Fibroblast of the aortic adventitia (primary cell): ENCODE data around the gene FXYD5. TPM values are rescaled to one million over a fixed set of nuclear protein-coding genes. Genes with fewer than 3 reads are reported as not detected.
"Not testable (repeated sequence)": the region's sequence is repeated elsewhere in the genome, so short reads cannot be mapped to it uniquely, and the experiment has no call there.

Experiments
- DNase-seq: peaks from one replicate; pipeline ENCODE4 v3.0.0-alpha.2; 2010; ENCODE audit warnings: low read depth
- H3K4me3 ChIP-seq: 2 replicates; pipeline ENCODE4 v1.5.1; 2011; ENCODE audit warnings: low read depth, mild to moderate bottlenecking, control low read depth, low read length, moderate library complexity
- total RNA-seq: library from RNA; depleted of rRNA; stranded (reverse); fragments of >200 nt; gene quantifications from 2 replicates; pipeline ENCODE4 v1.2.3, GENCODE V29; 2012; ENCODE audit warnings: low replicate concordance
- TF ChIP-seq, protein P1 (sequence below): IDR thresholded peaks from 2 replicates; pipeline ENCODE4 v1.5.1; 2011; ENCODE audit warnings: mild to moderate bottlenecking, low read length, control low read depth, inconsistent platforms; ENCODE audit not compliant: insufficient read depth

FXYD5 gene
- total RNA-seq, 1 donor = 59.8 TPM

GRCh38 chr19:35150445-35150844 is 4.1 kb upstream of the FXYD5 start:
- TF ChIP-seq, protein P1, sequence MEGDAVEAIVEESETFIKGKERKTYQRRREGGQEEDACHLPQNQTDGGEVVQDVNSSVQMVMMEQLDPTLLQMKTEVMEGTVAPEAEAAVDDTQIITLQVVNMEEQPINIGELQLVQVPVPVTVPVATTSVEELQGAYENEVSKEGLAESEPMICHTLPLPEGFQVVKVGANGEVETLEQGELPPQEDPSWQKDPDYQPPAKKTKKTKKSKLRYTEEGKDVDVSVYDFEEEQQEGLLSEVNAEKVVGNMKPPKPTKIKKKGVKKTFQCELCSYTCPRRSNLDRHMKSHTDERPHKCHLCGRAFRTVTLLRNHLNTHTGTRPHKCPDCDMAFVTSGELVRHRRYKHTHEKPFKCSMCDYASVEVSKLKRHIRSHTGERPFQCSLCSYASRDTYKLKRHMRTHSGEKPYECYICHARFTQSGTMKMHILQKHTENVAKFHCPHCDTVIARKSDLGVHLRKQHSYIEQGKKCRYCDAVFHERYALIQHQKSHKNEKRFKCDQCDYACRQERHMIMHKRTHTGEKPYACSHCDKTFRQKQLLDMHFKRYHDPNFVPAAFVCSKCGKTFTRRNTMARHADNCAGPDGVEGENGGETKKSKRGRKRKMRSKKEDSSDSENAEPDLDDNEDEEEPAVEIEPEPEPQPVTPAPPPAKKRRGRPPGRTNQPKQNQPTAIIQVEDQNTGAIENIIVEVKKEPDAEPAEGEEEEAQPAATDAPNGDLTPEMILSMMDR = no peak
- no peak for DNase-seq
- H3K4me3 ChIP-seq = no peak overlapping the region

DNA sequence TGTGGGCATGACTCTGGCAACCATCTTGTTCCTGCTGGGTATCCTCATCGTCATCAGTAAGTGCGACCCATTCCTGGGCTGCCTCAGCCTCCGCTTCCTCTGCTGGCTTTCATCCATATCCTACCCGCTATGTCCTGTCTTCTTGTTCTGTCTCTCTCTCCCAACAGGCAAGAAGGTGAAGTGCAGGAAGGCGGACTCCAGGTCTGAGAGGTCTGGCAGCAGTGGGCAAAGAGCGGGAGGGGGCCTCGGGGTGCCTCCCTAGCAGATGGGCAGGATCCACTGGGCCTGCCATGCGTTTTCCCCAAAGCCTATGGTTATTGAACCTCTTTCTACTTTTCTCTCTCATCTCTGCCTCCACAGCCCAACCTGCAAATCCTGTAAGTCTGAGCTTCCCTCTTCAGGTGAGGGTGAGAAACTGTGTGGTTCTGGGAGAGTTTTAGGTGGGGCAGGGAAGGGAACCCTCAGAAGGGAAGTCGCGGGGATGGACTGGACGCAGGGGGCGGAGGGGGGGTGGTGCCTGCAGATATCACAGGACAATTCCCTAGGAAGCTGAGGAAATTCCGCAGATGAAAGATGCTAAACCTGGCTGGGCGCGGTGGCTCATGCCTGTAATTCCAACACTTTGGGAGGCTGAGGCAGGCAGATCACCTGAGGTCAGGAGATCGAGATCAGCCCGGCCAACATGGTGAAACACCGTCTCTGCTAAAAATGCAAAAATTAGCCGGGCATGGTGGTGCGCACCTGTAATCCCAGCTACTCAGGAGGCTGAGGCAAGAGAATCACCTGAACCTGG is 3.1 kb upstream of the FXYD5 start:
- no peak for DNase-seq
- TF ChIP-seq, protein P1 = no peak
- no peak overlapping the region for H3K4me3 ChIP-seq

- not testable (repeated sequence) for DNase-seq, H3K4me3 ChIP-seq
Measured at GRCh38 chr19:35153129-35153522, 1.4 kb upstream of the FXYD5 start.

DNA sequence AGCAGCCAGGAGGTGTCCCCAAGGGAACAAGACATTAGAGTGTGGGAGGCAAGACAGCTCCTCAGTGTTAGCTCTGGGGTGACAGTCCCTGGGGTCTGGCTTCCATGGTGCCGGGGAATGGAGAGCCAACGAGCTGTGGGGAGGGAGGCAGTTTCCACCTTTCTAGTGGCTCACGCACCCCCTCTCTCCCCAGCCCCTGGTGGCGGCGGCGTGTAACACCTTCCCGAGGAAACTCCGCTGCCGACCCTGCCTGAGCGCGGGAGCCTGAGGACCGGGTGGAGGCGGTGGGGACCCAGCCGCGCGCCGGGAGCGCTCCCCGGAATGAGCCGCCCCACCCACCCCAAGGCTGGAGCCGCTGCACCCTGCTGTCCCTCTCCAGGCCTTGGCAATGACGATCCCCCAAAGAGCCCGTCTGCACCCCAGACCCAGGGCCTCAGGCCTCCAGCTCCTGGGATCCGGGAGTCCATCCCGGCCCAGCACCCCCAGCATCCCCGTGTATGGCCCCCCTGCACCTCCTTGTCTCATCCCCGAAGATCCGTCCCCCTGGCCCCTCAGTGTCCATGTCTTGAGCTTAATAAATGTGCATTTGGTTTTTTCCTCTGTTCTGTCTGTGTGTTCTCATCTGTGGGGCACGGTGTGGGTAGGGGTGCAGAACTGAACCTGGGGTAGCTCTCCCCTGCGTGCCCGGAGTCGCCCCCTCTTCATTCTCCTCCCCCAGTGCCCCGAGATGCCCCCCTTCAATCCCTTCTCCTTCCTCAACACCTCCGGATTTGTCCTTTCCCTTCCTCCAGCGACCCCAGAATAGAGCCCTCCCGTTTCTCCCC is 622 bp upstream of the FXYD5 start:
- TF ChIP-seq, protein P1 = peak; percentile 75
- no peak for DNase-seq
- H3K4me3 ChIP-seq = peak overlapping the region; percentile 95

GRCh38 chr19:35155441-35155840 is 906 bp downstream of the FXYD5 start:
- H3K4me3 ChIP-seq = peak overlapping the region; percentile 95
- TF ChIP-seq, protein P1 = no peak
- DNase-seq = no peak

DNA sequence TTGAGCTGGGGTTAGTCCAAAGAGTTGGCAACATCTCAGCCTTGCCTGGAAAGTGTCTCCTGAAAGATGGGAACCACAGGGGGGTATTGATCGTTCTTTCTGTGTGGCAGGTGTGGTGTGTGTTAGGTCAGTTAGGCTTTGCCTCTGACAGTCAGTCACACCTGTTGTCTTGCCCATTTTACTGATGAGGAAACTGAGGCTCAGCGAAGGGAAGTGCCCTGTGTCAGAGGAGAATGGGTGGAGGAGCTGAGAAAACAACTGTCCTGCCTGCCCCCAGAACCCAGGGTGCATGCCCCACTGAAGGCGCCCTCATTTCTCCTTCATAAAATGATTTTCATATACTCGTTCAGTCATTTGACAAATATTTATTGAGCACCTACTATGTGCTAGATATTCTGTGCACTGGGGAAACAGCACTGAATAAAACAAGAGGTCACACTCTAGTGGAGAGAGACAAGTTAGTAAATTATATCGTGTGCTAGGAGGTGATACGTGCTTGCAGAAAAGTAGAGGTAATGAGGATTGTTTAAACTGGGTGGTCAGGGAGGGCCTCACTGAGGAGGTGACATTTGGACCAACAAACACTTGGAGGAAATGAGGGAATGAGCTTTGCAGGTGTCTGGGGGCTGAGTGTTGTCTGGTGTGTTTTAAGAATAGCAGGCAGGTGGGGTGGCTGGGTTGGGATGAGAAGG is 1.6 kb downstream of the FXYD5 start:
- no peak for DNase-seq
- TF ChIP-seq, protein P1 = no peak
- peak overlapping the region; percentile 95 for H3K4me3 ChIP-seq

GRCh38 chr19:35156673-35157014 is 2.1 kb downstream of the FXYD5 start:
- TF ChIP-seq, protein P1 = no peak
- no peak for DNase-seq
- H3K4me3 ChIP-seq = no peak overlapping the region
